Gastroesophageal sphincter (tissue), 4 donors: Measurements from ENCODE around the gene TAF11L14. TPM values are rescaled to one million over a fixed set of nuclear protein-coding genes. Genes with fewer than 3 reads are reported as not detected.

Experiments used
- ATAC-seq: fragments of 150-250 bp; one replicate; pipeline ENCODE4 v1.9.1; 2016; ENCODE audit warnings: mild to moderate bottlenecking, moderate library complexity
- H3K27ac ChIP-seq, 4 donors: fragments of 200-600 bp; sonication (generic) in 3 of 4; 1 replicate in 3 of 4; 2 replicates in 1 of 4; pipeline ENCODE4 v1.5.1; 2016 to 2019
- H3K27me3 ChIP-seq: fragments of 200-600 bp; sonication (generic); one replicate; pipeline ENCODE4 v1.5.1; 2019
- H3K36me3 ChIP-seq, 2 donors: fragments of 200-600 bp; sonication (generic); one replicate each; pipeline ENCODE4 v1.5.1; 2019; ENCODE audit warnings: control low read depth in 1 of 2
- H3K4me1 ChIP-seq, 3 donors: fragments of 200-600 bp; sonication (generic); 1 replicate in 2 of 3; 2 replicates in 1 of 3; pipeline ENCODE4 v1.5.1; 2016 to 2019; ENCODE audit warnings: control low read depth in 2 of 3
- H3K4me3 ChIP-seq, 2 donors: fragments of 200-600 bp; sonication (generic); one replicate each; pipeline ENCODE4 v1.5.1; 2019; ENCODE audit warnings: mild to moderate bottlenecking in 1 of 2, moderate library complexity in 1 of 2
- H3K9me3 ChIP-seq, 3 donors: fragments of 200-600 bp; sonication (generic); one replicate each; pipeline ENCODE4 v1.5.1; 2017 to 2019; ENCODE audit warnings: control low read depth in 2 of 3
- EP300 ChIP-seq: sonication (generic); formaldehyde crosslinking; IDR thresholded peaks from one replicate; pipeline ENCODE4 v1.6.1; 2017; ENCODE audit warnings: antibody characterized with exemption, mild to moderate bottlenecking
- POLR2A ChIP-seq, 2 donors: fragments of 450-650 bp; IDR thresholded peaks; one replicate each; pipeline ENCODE4 v1.6.1; 2017; ENCODE audit warnings: antibody characterized with exemption in 2 of 2, mild to moderate bottlenecking in 2 of 2, moderate library complexity in 1 of 2
- POLR2AphosphoS5 ChIP-seq: sonication (generic); formaldehyde crosslinking; IDR thresholded peaks from one replicate; pipeline ENCODE4 v1.6.1; 2017; ENCODE audit warnings: antibody characterized with exemption
- WGBS, 2 donors: methylation state at CpG; one replicate each; pipeline ENCODE4 v1.1.5; 2018; ENCODE audit warnings: low coverage in 1 of 2; 5-methylcytosine and 5-hydroxymethylcytosine counted together
- small RNA-seq, 4 donors: library from RNA; depleted of rRNA; stranded (forward); fragments of <200 nt; gene quantifications; one replicate each; pipeline ENCODE3, GENCODE V24; 2016
- total RNA-seq, 4 donors: library from RNA; depleted of rRNA; stranded (reverse); fragments of >200 nt; gene quantifications; one replicate each; pipeline ENCODE4 v1.1.0, GENCODE V29; 2016
- TF ChIP-seq, protein P1 (sequence below), 4 experiments: fragments of 200-600 bp in 2 of 4; fragments of 450-650 bp in 2 of 4; sonication (generic) in 1 of 4; IDR thresholded peaks; one replicate each; pipeline ENCODE4 v1.5.1; 2017 to 2019; ENCODE audit warnings: antibody characterized with exemption in 4 of 4, mild to moderate bottlenecking in 2 of 4, moderate library complexity in 2 of 4

The TAF11L14 gene
- total RNA-seq, 4 donors from 2014 or later, result not detected

DNA sequence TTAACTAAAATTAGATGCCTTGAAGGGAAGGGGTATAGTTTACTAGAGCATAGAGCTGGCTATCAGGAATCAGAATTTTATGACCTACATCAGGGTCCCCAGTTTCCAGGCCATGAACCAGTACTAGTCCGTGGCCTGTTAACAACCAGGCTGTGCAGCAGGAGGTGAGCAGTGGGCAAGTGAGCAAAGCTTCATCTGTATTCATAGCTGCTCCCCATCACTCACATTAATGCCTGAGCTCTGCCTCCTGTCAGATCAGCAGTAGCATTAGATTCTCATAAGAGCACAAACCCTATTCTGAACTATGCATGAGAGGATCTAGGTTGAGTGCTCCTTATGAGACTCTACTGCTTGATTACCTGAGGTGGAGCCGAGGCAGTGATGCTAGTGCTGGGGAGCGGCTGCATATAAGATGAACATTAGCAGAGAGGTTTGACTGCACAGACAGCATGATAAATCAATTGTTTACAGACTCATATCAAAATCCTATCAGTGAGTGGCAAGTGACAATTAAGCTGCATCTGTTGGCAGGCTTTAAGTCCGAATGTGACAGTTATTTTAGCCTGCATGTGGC lies 44.6 kb downstream of the TAF11L14 start:
- Histone ChIP-seq H3K27me3 (no peaks in the 10 kb centered on the region), H3K4me1 (no peaks in the 10 kb centered on the region), H3K36me3 (no peaks in the 10 kb centered on the region), H3K9me3 (no peaks in the 10 kb centered on the region), H3K27ac (no peak overlapping the region), H3K4me3 (no peak overlapping the region)
- TF ChIP-seq EP300, result no peak
- 64 to 74% methylated on average over 2 to 3 of the region's 4 CpGs for WGBS, 2 donors
- no peak for ATAC-seq

DNA sequence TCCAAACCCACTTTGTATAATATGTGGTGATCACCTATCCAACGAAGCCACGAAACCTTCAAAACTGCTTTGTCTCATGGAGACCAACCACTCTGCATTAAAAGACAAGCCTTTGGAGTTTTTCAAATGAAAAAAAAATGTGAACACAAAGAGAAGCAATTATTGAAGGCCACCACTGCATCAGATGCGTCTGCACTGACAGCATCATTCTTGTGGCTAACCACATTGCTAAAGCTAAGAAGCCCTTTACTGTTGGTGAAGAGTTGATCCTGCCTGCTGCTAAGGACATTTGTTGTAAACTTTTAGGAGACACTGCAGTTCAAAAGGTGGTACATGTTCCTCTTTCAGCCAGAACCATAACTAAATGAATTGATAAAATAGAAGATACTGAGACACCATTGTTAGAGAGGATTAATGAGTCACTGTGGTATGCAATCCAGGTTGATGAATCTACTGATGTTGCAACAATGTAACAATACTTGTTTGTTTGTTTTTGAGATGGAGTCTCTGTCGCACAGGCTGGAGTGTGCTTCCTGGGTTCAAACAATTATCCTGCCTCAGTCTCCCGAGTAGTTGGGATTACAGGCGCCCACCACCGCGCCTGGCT lies 45.4 kb downstream of the TAF11L14 start:
- ATAC-seq, result no peak
- 82 to 91% methylated on average over 3 to 6 of the region's 8 CpGs for WGBS, 2 donors
- TF ChIP-seq POLR2A (IDR thresholded peaks at IDR 0.05) (no peak), EP300 (no peak), POLR2AphosphoS5 (no peak)
- TF ChIP-seq, protein P1, sequence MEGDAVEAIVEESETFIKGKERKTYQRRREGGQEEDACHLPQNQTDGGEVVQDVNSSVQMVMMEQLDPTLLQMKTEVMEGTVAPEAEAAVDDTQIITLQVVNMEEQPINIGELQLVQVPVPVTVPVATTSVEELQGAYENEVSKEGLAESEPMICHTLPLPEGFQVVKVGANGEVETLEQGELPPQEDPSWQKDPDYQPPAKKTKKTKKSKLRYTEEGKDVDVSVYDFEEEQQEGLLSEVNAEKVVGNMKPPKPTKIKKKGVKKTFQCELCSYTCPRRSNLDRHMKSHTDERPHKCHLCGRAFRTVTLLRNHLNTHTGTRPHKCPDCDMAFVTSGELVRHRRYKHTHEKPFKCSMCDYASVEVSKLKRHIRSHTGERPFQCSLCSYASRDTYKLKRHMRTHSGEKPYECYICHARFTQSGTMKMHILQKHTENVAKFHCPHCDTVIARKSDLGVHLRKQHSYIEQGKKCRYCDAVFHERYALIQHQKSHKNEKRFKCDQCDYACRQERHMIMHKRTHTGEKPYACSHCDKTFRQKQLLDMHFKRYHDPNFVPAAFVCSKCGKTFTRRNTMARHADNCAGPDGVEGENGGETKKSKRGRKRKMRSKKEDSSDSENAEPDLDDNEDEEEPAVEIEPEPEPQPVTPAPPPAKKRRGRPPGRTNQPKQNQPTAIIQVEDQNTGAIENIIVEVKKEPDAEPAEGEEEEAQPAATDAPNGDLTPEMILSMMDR (IDR thresholded peaks at IDR 0.05), result no peak
- no peak overlapping the region for H3K4me3 ChIP-seq
- H3K36me3 ChIP-seq, result no peaks in the 10 kb centered on the region
- H3K27ac ChIP-seq, result no peak overlapping the region
- no peaks in the 10 kb centered on the region for H3K9me3 ChIP-seq
- no peaks in the 10 kb centered on the region for H3K27me3 ChIP-seq
- H3K4me1 ChIP-seq, result no peaks in the 10 kb centered on the region

DNA sequence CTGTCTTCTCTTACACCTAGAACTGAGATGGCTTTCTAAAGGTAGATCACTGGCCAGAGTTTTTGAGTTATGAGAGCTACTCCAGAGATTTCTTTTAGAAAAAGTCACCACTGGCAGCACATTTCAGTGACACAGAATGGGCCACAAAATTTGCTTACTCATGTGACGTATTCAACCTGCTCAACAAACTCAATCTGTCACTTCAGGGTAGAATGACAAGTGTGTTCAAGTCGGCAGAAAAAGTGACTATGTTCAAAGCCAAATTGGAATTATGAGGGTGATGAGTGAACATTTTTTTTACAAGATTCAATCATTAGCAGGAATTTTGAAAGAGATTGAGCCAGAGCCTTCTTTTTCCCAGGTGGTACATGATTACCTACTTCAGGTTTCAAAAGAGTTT lies 46.5 kb downstream of the TAF11L14 start:
- Histone ChIP-seq H3K27ac (no peak overlapping the region), H3K27me3 (no peaks in the 10 kb centered on the region), H3K4me1 (no peaks in the 10 kb centered on the region), H3K4me3 (no peak overlapping the region), H3K9me3 (no peaks in the 10 kb centered on the region), H3K36me3 (no peaks in the 10 kb centered on the region)
- WGBS, 2 donors, result 56 to 91% methylated on average over 2 of the region's 2 CpGs
- TF ChIP-seq EP300 (no peak), POLR2AphosphoS5 (no peak), POLR2A (IDR thresholded peaks at IDR 0.05) (no peak)
- TF ChIP-seq, protein P1 (IDR thresholded peaks at IDR 0.05), result no peak
- no peak for ATAC-seq

Small RNA genes within 50 kb of the gene (small RNA-seq; reads per million reads assigned to genes)
- gene AC233724.1 (0 reads per million in 4 donors), gene AC233724.12 (0 reads per million in 4 donors), gene AC233724.2 (0 reads per million in 4 donors), gene AC233724.3 (0 reads per million in 4 donors), gene AC233724.4 (0 reads per million in 4 donors), gene AC233724.6 (0 reads per million in 4 donors), gene AC233724.7 (0 reads per million in 4 donors)

Other genes with a start within 250 kb of the TAF11L14 start
- gene TAF11L2, start 136.2 kb upstream of the TAF11L14 start, total RNA-seq, result not detected
- gene TAF11L3, start 116.1 kb upstream of the TAF11L14 start, total RNA-seq, result not detected
- gene TAF11L4, start 112.7 kb upstream of the TAF11L14 start, total RNA-seq, result not detected
- gene TAF11L5, start 109.2 kb upstream of the TAF11L14 start, total RNA-seq, result not detected
- gene TAF11L6, start 105.8 kb upstream of the TAF11L14 start, total RNA-seq, result not detected
- gene TAF11L7, start 48.7 kb upstream of the TAF11L14 start, total RNA-seq, result not detected
- not detected for gene TAF11L8, start 43.5 kb upstream of the TAF11L14 start, total RNA-seq
- not detected for gene TAF11L9, start 40.1 kb upstream of the TAF11L14 start, total RNA-seq
- not detected for gene TAF11L10, start 36.6 kb upstream of the TAF11L14 start, total RNA-seq
- gene TAF11L11, start 30.3 kb upstream of the TAF11L14 start, total RNA-seq, result not detected
- not detected for gene TAF11L12, start 24.1 kb upstream of the TAF11L14 start, total RNA-seq
- gene TAF11L13, start 2.4 kb upstream of the TAF11L14 start, total RNA-seq, result not detected